ENCODE data around the gene SMOC2.
"Not testable (repeated sequence)": the region's sequence is repeated elsewhere in the genome, so short reads cannot be mapped to it uniquely, and the experiment has no call there.

Gene SMOC2

GRCh38 chr6:168563656-168564055 lies 122.7 kb downstream of the SMOC2 start:
- no peak overlapping the region for H3K4me3 ChIP-seq (ENCODE audit: low read length)
- H3K27me3 ChIP-seq (replicated peaks; ENCODE audit: control insufficient read depth, insufficient read depth, low read length): no peaks in the 10 kb centered on the region
- no peaks in the 10 kb centered on the region for H3K9me3 ChIP-seq (ENCODE audit: control insufficient read depth, low read length)
- no peak for DNase-seq (ENCODE audit: low read depth)
- H3K4me1 ChIP-seq (ENCODE audit: control insufficient read depth, insufficient read depth, low read length): peaks cover 9% of the 10 kb centered on the region
- H3K9ac ChIP-seq (ENCODE audit: low read length): no peak overlapping the region
- H3K36me3 ChIP-seq (ENCODE audit: control insufficient read depth, insufficient read depth, low read length, severe bottlenecking): no peaks in the 10 kb centered on the region

DNA sequence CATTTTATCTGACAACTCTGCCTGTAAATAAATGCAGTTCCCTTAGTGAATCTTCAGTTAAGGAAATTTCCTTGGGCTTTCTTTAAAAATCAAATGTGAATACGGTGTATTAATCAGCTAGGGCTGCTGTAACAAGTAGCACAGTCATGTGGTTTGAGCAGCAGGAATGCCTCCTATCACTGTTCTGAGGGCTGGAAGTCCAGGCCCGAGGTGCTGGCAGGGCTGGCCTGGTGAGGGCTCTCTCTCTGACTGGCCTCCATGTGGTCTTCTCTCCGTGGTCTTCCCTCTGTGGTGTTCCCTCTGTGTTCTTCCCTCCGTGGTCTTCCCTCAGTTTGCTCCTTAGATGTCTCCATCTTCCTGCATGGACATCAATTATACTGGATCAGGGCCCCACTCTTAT lies 124.1 kb downstream of the SMOC2 start:
- Histone ChIP-seq H3K36me3 (ENCODE audit: control insufficient read depth, insufficient read depth, low read length, severe bottlenecking) (no peaks in the 10 kb centered on the region), H3K9ac (ENCODE audit: low read length) (no peak overlapping the region), H3K9me3 (ENCODE audit: control insufficient read depth, low read length) (no peaks in the 10 kb centered on the region), H3K27me3 (replicated peaks; ENCODE audit: control insufficient read depth, insufficient read depth, low read length) (no peaks in the 10 kb centered on the region), H3K4me1 (ENCODE audit: control insufficient read depth, insufficient read depth, low read length) (peaks cover 2% of the 10 kb centered on the region), H3K4me3 (ENCODE audit: low read length) (no peak overlapping the region)
- no peak for DNase-seq (ENCODE audit: low read depth)

DNA sequence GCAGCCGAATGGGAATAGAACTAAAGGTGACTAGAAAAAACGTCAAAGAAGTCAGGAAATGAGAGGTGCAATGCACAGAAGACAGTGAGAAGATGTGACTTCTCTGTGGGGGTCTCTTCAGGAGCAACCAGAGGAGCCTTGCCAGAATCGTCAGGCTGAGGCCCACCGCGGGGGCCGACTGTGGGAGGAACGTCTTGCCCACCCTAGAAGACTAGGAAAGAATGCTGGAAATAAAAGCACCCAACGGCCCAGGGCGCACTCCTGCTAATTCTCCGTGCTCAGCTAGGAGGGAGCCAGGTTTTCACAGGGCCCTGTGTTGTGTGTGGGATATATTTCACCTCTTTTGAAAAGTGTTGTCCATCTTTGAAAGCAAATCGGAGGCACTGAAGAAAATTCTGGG lies 129.2 kb downstream of the SMOC2 start:
- no peaks in the 10 kb centered on the region for H3K36me3 ChIP-seq (ENCODE audit: control insufficient read depth, insufficient read depth, low read length, severe bottlenecking)
- no peak for DNase-seq (ENCODE audit: low read depth)
- H3K4me1 ChIP-seq (ENCODE audit: control insufficient read depth, insufficient read depth, low read length): no peaks in the 10 kb centered on the region
- no peaks in the 10 kb centered on the region for H3K27me3 ChIP-seq (replicated peaks; ENCODE audit: control insufficient read depth, insufficient read depth, low read length)
- no peak overlapping the region for H3K4me3 ChIP-seq (ENCODE audit: low read length)
- H3K9ac ChIP-seq (ENCODE audit: low read length): no peak overlapping the region
- no peaks in the 10 kb centered on the region for H3K9me3 ChIP-seq (ENCODE audit: control insufficient read depth, low read length)

DNA sequence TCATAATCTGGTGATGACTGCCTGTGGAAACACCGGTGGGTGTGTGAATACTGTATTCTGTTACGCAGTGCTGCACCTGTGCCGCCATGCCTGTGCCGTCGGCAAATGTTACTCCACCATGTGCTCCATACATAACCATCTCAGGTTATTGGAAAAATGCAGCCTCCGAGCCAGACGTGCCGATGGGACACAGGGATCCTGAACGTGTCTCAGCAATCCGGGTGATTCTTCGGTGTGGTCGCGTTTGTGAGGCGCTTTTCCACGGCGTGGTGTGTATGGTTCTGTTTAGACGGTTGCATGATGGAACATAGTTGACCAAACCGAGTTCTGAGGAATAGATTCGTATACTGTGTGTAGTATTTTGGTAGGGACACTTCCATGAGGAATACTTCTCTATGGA lies 130.3 kb downstream of the SMOC2 start:
- H3K4me1 ChIP-seq (ENCODE audit: control insufficient read depth, insufficient read depth, low read length): no peaks in the 10 kb centered on the region
- DNase-seq (ENCODE audit: low read depth): no peak
- H3K4me3 ChIP-seq (ENCODE audit: low read length): no peak overlapping the region
- H3K27me3 ChIP-seq (replicated peaks; ENCODE audit: control insufficient read depth, insufficient read depth, low read length): no peaks in the 10 kb centered on the region
- H3K9me3 ChIP-seq (ENCODE audit: control insufficient read depth, low read length): no peaks in the 10 kb centered on the region
- H3K9ac ChIP-seq (ENCODE audit: low read length): no peak overlapping the region
- no peaks in the 10 kb centered on the region for H3K36me3 ChIP-seq (ENCODE audit: control insufficient read depth, insufficient read depth, low read length, severe bottlenecking)

DNA sequence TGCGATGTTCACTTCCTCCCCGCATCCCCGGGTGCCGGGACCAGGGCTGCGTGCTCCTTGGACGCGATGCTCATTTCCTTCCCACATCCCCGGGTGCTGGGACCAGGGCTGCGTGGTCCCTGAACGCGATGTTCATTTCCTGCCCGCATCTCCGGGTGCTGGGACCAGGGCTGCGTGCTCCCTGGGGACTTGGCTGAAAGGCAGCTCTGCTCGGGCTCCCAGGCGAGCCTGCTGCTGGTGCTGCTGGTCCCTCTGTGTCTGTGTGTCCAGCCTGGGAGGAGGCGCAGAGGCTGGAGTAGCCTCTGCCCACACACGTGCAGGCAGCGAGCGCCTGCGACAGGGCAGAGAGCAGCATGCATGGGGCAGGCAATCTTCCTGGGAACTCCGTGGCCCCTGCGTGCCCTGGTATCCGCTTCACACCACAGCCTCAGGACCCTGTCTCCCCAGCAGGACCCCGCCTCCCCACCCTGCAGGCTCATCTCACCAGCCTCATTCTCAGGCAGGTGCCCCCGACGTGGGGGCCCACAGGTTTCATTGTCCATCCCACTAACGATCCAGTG lies 132.4 kb downstream of the SMOC2 start:
- not testable (repeated sequence) for H3K9ac ChIP-seq (ENCODE audit: low read length); H3K4me3 ChIP-seq (ENCODE audit: low read length); H3K4me1 ChIP-seq (ENCODE audit: control insufficient read depth, insufficient read depth, low read length); H3K27me3 ChIP-seq (replicated peaks; ENCODE audit: control insufficient read depth, insufficient read depth, low read length); DNase-seq (ENCODE audit: low read depth); H3K36me3 ChIP-seq (ENCODE audit: control insufficient read depth, insufficient read depth, low read length, severe bottlenecking); H3K9me3 ChIP-seq (ENCODE audit: control insufficient read depth, low read length)

- Histone ChIP-seq H3K4me3 (ENCODE audit: low read length) (no peak overlapping the region), H3K27me3 (replicated peaks; ENCODE audit: control insufficient read depth, insufficient read depth, low read length) (peaks cover 8% of the 10 kb centered on the region), H3K36me3 (ENCODE audit: control insufficient read depth, insufficient read depth, low read length, severe bottlenecking) (no peaks in the 10 kb centered on the region), H3K9me3 (ENCODE audit: control insufficient read depth, low read length) (no peaks in the 10 kb centered on the region), H3K4me1 (ENCODE audit: control insufficient read depth, insufficient read depth, low read length) (no peaks in the 10 kb centered on the region), H3K9ac (ENCODE audit: low read length) (no peak overlapping the region)
- no peak for DNase-seq (ENCODE audit: low read depth)
These were observed 133.2 kb downstream of the SMOC2 start for GRCh38 chr6:168574075-168574698.

DNA sequence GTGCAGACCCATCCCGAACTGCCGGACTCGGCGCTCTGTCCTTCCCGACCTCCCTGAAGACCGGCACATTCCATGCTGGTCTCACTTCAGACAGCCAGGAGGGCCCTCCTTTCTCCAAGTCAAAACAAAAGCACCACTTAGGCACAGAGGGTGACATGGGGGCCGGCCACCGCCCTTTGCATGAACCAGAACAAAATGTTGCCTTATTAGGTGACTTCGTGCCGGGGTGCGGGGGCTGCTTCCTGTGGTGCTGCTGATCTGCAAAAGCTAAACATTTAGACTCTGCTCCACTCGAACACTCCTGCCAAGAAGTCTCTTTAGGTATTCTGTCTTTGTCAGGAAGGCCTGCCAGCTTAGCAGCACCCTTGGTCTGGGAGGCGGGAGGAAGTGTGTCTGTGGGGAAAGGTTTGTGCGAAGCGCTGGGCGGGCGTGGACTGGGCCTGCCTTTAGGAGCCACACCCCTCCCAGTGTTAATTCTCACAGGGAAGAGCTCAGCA lies 133.8 kb downstream of the SMOC2 start:
- DNase-seq (ENCODE audit: low read depth): no peak
- H3K4me1 ChIP-seq (ENCODE audit: control insufficient read depth, insufficient read depth, low read length): no peaks in the 10 kb centered on the region
- no peaks in the 10 kb centered on the region for H3K36me3 ChIP-seq (ENCODE audit: control insufficient read depth, insufficient read depth, low read length, severe bottlenecking)
- H3K4me3 ChIP-seq (ENCODE audit: low read length): peak overlapping the region; percentile 34
- H3K9me3 ChIP-seq (ENCODE audit: control insufficient read depth, low read length): no peaks in the 10 kb centered on the region
- peaks cover 10% of the 10 kb centered on the region for H3K27me3 ChIP-seq (replicated peaks; ENCODE audit: control insufficient read depth, insufficient read depth, low read length)
- peak overlapping the region; percentile 2 for H3K9ac ChIP-seq (ENCODE audit: low read length)

- DNase-seq (ENCODE audit: low read depth): no peak
- Histone ChIP-seq H3K9ac (ENCODE audit: low read length) (peak overlapping the region; percentile 2), H3K36me3 (ENCODE audit: control insufficient read depth, insufficient read depth, low read length, severe bottlenecking) (no peaks in the 10 kb centered on the region), H3K4me1 (ENCODE audit: control insufficient read depth, insufficient read depth, low read length) (no peaks in the 10 kb centered on the region), H3K9me3 (ENCODE audit: control insufficient read depth, low read length) (no peaks in the 10 kb centered on the region), H3K27me3 (replicated peaks; ENCODE audit: control insufficient read depth, insufficient read depth, low read length) (peaks cover 14% of the 10 kb centered on the region), H3K4me3 (ENCODE audit: low read length) (peak overlapping the region; percentile 34)
These were observed 134.5 kb downstream of the SMOC2 start for GRCh38 chr6:168575346-168576098.

DNA sequence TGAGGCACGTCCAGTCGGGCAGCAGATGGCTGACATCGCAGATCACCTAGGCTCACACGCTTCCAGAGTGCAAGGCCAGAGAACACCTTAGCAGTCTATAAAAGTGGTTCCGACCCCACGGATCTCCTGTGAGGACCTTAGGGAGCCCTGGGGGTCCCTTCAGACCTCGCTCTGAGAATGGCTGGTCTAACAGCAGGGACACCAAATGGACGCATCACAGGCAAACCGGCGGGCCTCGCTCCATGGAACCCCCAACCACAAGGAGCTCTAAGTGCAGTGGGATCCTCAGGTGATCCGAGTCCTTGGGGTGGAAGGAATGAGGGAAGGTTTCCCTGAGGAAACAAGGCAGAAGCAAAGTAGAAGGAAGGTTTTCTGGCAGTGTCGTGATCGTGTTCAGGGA lies 135.4 kb downstream of the SMOC2 start:
- Histone ChIP-seq H3K4me3 (ENCODE audit: low read length) (no peak overlapping the region), H3K4me1 (ENCODE audit: control insufficient read depth, insufficient read depth, low read length) (no peaks in the 10 kb centered on the region), H3K36me3 (ENCODE audit: control insufficient read depth, insufficient read depth, low read length, severe bottlenecking) (no peaks in the 10 kb centered on the region), H3K27me3 (replicated peaks; ENCODE audit: control insufficient read depth, insufficient read depth, low read length) (peaks cover 14% of the 10 kb centered on the region), H3K9ac (ENCODE audit: low read length) (no peak overlapping the region), H3K9me3 (ENCODE audit: control insufficient read depth, low read length) (no peaks in the 10 kb centered on the region)
- DNase-seq (ENCODE audit: low read depth): no peak

- Histone ChIP-seq H3K9me3 (ENCODE audit: control insufficient read depth, low read length) (no peaks in the 10 kb centered on the region), H3K4me1 (ENCODE audit: control insufficient read depth, insufficient read depth, low read length) (no peaks in the 10 kb centered on the region), H3K27me3 (replicated peaks; ENCODE audit: control insufficient read depth, insufficient read depth, low read length) (peaks cover 14% of the 10 kb centered on the region), H3K36me3 (ENCODE audit: control insufficient read depth, insufficient read depth, low read length, severe bottlenecking) (no peaks in the 10 kb centered on the region), H3K4me3 (ENCODE audit: low read length) (no peak overlapping the region), H3K9ac (ENCODE audit: low read length) (no peak overlapping the region)
- DNase-seq (ENCODE audit: low read depth): no peak
These were observed 136.5 kb downstream of the SMOC2 start for GRCh38 chr6:168577496-168577895.

- Histone ChIP-seq H3K36me3 (ENCODE audit: control insufficient read depth, insufficient read depth, low read length, severe bottlenecking) (no peaks in the 10 kb centered on the region), H3K4me3 (ENCODE audit: low read length) (no peak overlapping the region), H3K4me1 (ENCODE audit: control insufficient read depth, insufficient read depth, low read length) (no peaks in the 10 kb centered on the region), H3K9me3 (ENCODE audit: control insufficient read depth, low read length) (no peaks in the 10 kb centered on the region), H3K9ac (ENCODE audit: low read length) (no peak overlapping the region), H3K27me3 (replicated peaks; ENCODE audit: control insufficient read depth, insufficient read depth, low read length) (peaks cover 14% of the 10 kb centered on the region)
- DNase-seq (ENCODE audit: low read depth): no peak
These were observed 137.1 kb downstream of the SMOC2 start for GRCh38 chr6:168578036-168578435.
